HG03139 (cell line): ENCODE data around the gene RNF11.

Experiments used
- ATAC-seq: cut with Tn5 transposase; IDR thresholded peaks from one replicate; pipeline ENCODE4 v1.9.1; 2021; ENCODE audit not compliant: unreplicated experiment

The RNF11 gene

GRCh38 chr1:51311826-51312225, 75.8 kb downstream of the RNF11 start:
- no peak for ATAC-seq

DNA sequence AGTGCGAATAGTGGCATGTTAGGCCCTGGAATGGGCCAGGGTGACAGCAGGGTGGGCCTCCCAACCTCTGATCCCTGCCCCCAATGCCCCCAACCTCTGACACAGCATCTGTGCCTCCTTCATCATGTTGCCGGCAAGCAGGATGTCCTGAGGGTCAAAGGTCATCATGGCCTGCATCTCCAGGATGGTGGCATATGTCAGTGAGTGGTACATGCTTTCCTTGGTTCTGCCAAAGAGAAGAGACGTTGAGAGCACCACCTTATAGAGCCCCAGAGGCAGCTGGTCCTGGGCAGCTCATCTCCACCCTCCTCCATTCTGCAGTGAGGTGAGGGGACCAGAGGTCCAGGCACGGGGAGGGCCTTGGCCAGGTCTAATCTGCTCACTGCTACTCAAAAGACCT, 76.6 kb downstream of the RNF11 start:
- no peak for ATAC-seq

- no peak for ATAC-seq
Measured at GRCh38 chr1:51313268-51313852, 77.3 kb downstream of the RNF11 start.

GRCh38 chr1:51313961-51314777, 78.1 kb downstream of the RNF11 start:
- ATAC-seq: no peak

DNA sequence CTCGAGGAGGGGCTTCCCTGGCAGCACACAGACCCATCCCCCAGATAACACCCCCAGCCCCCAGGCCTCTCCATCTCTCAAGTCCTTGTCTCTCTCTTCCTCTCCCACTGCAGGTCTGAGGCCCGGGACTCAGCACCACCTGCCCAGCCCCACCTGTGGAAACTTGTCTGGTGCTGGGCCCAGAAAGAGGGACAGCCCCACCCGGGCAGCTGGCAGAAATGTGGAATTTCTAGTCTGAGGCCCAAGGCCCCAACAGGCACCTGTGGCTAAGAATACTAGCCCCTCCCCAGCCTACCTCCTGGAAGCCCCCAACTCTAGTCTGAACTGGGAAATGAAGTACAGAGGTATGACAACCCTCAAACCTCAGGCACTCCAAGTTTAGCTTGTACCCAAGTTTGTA, 78.9 kb downstream of the RNF11 start:
- ATAC-seq: no peak

DNA sequence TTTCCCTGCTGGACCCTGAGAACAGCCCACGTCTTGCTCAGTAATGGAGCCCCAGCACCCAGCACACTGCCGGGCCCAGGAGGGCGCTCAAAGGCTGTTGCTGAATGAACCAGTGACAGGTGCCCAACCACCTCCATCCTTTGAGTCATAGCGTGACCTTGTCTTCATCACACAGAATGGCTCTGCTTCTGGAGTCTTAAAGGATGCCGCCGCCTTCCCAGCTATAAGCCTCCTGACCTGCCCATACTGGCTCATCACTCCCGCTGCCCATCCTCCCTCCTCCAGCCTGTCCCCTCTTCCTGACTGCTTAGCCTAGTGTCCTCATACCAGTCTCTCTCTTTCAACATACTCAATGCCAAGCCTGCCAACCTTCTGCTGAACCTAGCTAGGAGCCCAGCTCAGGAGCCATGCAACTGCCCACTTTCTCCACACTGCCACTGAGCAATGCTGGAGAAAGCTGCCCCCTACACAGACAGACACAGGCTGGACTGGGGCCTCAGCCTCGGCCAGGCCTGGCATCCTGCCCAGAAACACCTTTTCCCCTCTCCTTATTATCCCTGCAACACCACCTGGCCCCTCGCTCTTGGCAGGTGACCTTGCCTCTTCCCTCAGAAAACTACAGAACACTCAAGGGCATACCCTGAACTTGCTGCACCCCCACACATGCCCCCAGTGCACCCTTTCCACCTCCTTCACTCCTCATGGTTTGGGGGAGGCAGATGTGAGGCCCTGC, 80.2 kb downstream of the RNF11 start:
- ATAC-seq: no peak

GRCh38 chr1:51316846-51317120, 80.7 kb downstream of the RNF11 start:
- ATAC-seq: no peak

DNA sequence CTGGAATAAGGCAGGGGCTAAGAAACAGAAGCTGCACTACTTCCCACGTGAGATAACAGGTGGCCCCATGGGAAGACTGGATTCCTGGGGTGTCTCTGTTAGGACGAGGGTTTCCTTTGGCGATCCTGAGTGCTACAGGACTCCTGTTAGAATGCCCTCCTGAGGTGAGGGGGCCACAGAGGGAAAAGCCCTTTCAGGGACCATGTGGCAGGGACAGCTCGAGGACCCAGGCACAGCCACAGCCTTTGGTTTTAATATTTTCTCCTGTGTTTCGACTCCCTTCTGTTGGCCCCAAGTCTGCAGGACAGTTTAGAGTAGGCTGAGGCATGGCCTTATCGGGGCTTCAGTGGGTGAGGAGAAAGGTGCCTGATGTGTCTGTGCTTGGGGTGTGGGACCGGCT, 81.7 kb downstream of the RNF11 start:
- no peak for ATAC-seq

- no peak for ATAC-seq
Measured at GRCh38 chr1:51320967-51321923, 85.2 kb downstream of the RNF11 start.

- no peak for ATAC-seq
Measured at GRCh38 chr1:51321924-51322280, 85.8 kb downstream of the RNF11 start.

- no peak for ATAC-seq
Measured at GRCh38 chr1:51322417-51323101, 86.5 kb downstream of the RNF11 start.
